OCI-LY3 (cell line): ENCODE data around the gene DAB2.

ENCODE experiments used
- H2AFZ ChIP-seq: fragments of 200-600, 300-600 bp; shearing (Covaris generic); 2 replicates; pipeline ENCODE4 v1.6.0; 2014; ENCODE audit warnings: antibody characterized with exemption, low read depth, low read length
- H3K27ac ChIP-seq: fragments of 200-600, 300-600 bp; sonication (generic); 2 replicates; pipeline ENCODE4 v1.5.1; 2014; ENCODE audit warnings: mild to moderate bottlenecking, low read length, moderate library complexity, mixed read lengths
- H3K27me3 ChIP-seq: fragments of 200-600, 300-600 bp; sonication (generic); 2 replicates; pipeline ENCODE4 v1.6.1; 2014; ENCODE audit warnings: low read depth, low read length, mixed read lengths
- H3K36me3 ChIP-seq: fragments of 200-600, 300-600 bp; sonication (generic); replicated peaks from 2 replicates; pipeline ENCODE3; 2014; ENCODE audit warnings: low read depth, low read length, mixed read lengths
- H3K4me1 ChIP-seq: fragments of 300-600, 200-600 bp; sonication (generic); 2 replicates; pipeline ENCODE4 v1.6.1; 2014; ENCODE audit warnings: low read length, mixed read lengths
- H3K4me2 ChIP-seq: fragments of 200-600, 300-600 bp; sonication (generic); 2 replicates; pipeline ENCODE4 v1.6.1; 2014; ENCODE audit warnings: low read length, mixed read lengths
- H3K4me3 ChIP-seq: fragments of 300-600, 200-600 bp; sonication (generic); 2 replicates; pipeline ENCODE4 v1.5.1; 2014; ENCODE audit warnings: antibody characterized with exemption, mild to moderate bottlenecking, low read length, moderate library complexity
- H3K79me2 ChIP-seq: fragments of 300-600, 200-600 bp; shearing (Covaris generic); 2 replicates; pipeline ENCODE4 v1.6.1; 2014; ENCODE audit warnings: mild to moderate bottlenecking, low read length, mixed read lengths
- H3K9ac ChIP-seq: fragments of 300-600, 200-600 bp; shearing (Covaris generic); 2 replicates; pipeline ENCODE4 v1.6.0; 2014; ENCODE audit warnings: mild to moderate bottlenecking, low read length, moderate library complexity
- H3K9me3 ChIP-seq: fragments of 200-600, 300-600 bp; shearing (Covaris generic); 2 replicates; pipeline ENCODE4 v1.6.1; 2014; ENCODE audit warnings: low read length, mixed read lengths; ENCODE audit not compliant: insufficient read depth
- H4K20me1 ChIP-seq: fragments of 200-600, 300-600 bp; sonication (generic); 2 replicates; pipeline ENCODE4 v1.6.1; 2016; ENCODE audit warnings: low read length, mixed read lengths; ENCODE audit not compliant: insufficient read depth
- CTCF ChIP-seq: fragments of 200-600, 300-600 bp; sonication (generic); IDR thresholded peaks from 2 replicates; pipeline ENCODE4 v1.5.1; 2014; ENCODE audit warnings: antibody characterized with exemption, low read length, low read depth
- EZH2phosphoT487 ChIP-seq: fragments of 200-600 bp; shearing (Covaris generic); IDR thresholded peaks from 2 replicates; pipeline ENCODE4 v1.6.1; 2018; ENCODE audit warnings: antibody characterized with exemption, mixed run types, low read depth

The DAB2 gene

GRCh38 chr5:39453606-39454005 lies 28.8 kb upstream of the DAB2 start:
- no peak overlapping the region for H3K4me2 ChIP-seq

GRCh38 chr5:39452846-39453245 lies 28.1 kb upstream of the DAB2 start:
- peaks cover 24% of the 10 kb centered on the region for H3K4me1 ChIP-seq
- no peaks in the 10 kb centered on the region for H3K9me3 ChIP-seq
- H3K36me3 ChIP-seq, result no peaks in the 10 kb centered on the region
- no peaks in the 10 kb centered on the region for H3K27me3 ChIP-seq
- H3K4me2 ChIP-seq, result no peak overlapping the region
- H4K20me1 ChIP-seq, result no peaks in the 10 kb centered on the region
- no peak overlapping the region for H2AFZ ChIP-seq
- H3K9ac ChIP-seq, result no peak overlapping the region
- H3K79me2 ChIP-seq, result no peaks in the 10 kb centered on the region
- no peak overlapping the region for H3K27ac ChIP-seq
- TF ChIP-seq CTCF, result no peak
- no peak for TF ChIP-seq EZH2phosphoT487
- no peak overlapping the region for H3K4me3 ChIP-seq

More at GRCh38 chr5:39453606-39454005, 28.8 kb upstream of the DAB2 start:
- no peaks in the 10 kb centered on the region for H3K36me3 ChIP-seq
- no peaks in the 10 kb centered on the region for H3K9me3 ChIP-seq
- no peaks in the 10 kb centered on the region for H4K20me1 ChIP-seq
- H3K27me3 ChIP-seq, result no peaks in the 10 kb centered on the region
- peaks cover 27% of the 10 kb centered on the region for H3K4me1 ChIP-seq
- no peak overlapping the region for H3K9ac ChIP-seq
- H3K4me3 ChIP-seq, result no peak overlapping the region
- TF ChIP-seq EZH2phosphoT487, result no peak
- TF ChIP-seq CTCF, result no peak
- H3K79me2 ChIP-seq, result no peaks in the 10 kb centered on the region
- no peak overlapping the region for H2AFZ ChIP-seq
- H3K27ac ChIP-seq, result no peak overlapping the region

GRCh38 chr5:39451276-39451941 lies 26.6 kb upstream of the DAB2 start:
- H3K27me3 ChIP-seq, result no peaks in the 10 kb centered on the region
- H3K4me2 ChIP-seq, result no peak overlapping the region
- no peak overlapping the region for H3K9ac ChIP-seq
- H3K4me1 ChIP-seq, result peaks cover 16% of the 10 kb centered on the region
- no peaks in the 10 kb centered on the region for H3K36me3 ChIP-seq
- no peaks in the 10 kb centered on the region for H4K20me1 ChIP-seq
- no peaks in the 10 kb centered on the region for H3K79me2 ChIP-seq
- H3K4me3 ChIP-seq, result no peak overlapping the region
- H3K9me3 ChIP-seq, result no peaks in the 10 kb centered on the region
- H2AFZ ChIP-seq, result no peak overlapping the region
- H3K27ac ChIP-seq, result no peak overlapping the region
- TF ChIP-seq CTCF, result no peak
- TF ChIP-seq EZH2phosphoT487, result no peak

- TF ChIP-seq EZH2phosphoT487, result no peak
- TF ChIP-seq CTCF, result no peak
- Histone ChIP-seq H2AFZ (no peak overlapping the region), H4K20me1 (no peaks in the 10 kb centered on the region), H3K27me3 (no peaks in the 10 kb centered on the region), H3K9me3 (no peaks in the 10 kb centered on the region), H3K36me3 (no peaks in the 10 kb centered on the region), H3K9ac (no peak overlapping the region), H3K79me2 (no peaks in the 10 kb centered on the region), H3K4me3 (no peak overlapping the region), H3K4me2 (no peak overlapping the region), H3K4me1 (peaks cover 7% of the 10 kb centered on the region), H3K27ac (no peak overlapping the region)
Observed at GRCh38 chr5:39450487-39450886, 25.7 kb upstream of the DAB2 start.
